ENCODE measurements around the gene LSAMP. TPM values are rescaled to one million over a fixed set of nuclear protein-coding genes. Genes with fewer than 3 reads are reported as not detected.

Gene LSAMP
- total RNA-seq, 6 experiments from 2014 or later = under 0.01 to 0.22 (median 0.12) TPM; not detected in 1

GRCh38 chr3:116394365-116394764 lies 50.9 kb downstream of the LSAMP start:
- Histone ChIP-seq H3K27ac (no peak overlapping the region), H3K36me3 (no peaks in the 10 kb centered on the region), H3K4me3 (no peak overlapping the region), H3K27me3 (no peaks in the 10 kb centered on the region), H3K4me1 (no peaks in the 10 kb centered on the region), H3K9me3 (no peaks in the 10 kb centered on the region)
- TF ChIP-seq POLR2A (IDR thresholded peaks at IDR 0.05) (no peak), CTCF (IDR thresholded peaks at IDR 0.05) (no peak)
- intact Hi-C loops (cut with DNase I) = no loop called here
- ATAC-seq (no peak), DNase-seq (no peak)
- WGBS (ENCODE audit: insufficient coverage, low coverage, low lambda C conversion rate, missing lambda C conversion rate) = 45% methylated on average over 4 of the region's 4 CpGs

- TF ChIP-seq POLR2A (IDR thresholded peaks at IDR 0.05) (no peak), CTCF (IDR thresholded peaks at IDR 0.05) (no peak)
- no peaks in the 10 kb centered on the region for H3K36me3 ChIP-seq
- H3K27ac ChIP-seq = no peak overlapping the region
- H3K9me3 ChIP-seq = no peaks in the 10 kb centered on the region
- no CpG with 5 or more reads among the region's 3 CpGs for WGBS (ENCODE audit: insufficient coverage, low coverage, low lambda C conversion rate, missing lambda C conversion rate)
- DNase-seq = no peak
- H3K27me3 ChIP-seq = no peaks in the 10 kb centered on the region
- ATAC-seq = no peak
- no peak overlapping the region for H3K4me3 ChIP-seq
- no peaks in the 10 kb centered on the region for H3K4me1 ChIP-seq
- intact Hi-C loops (cut with DNase I) = no loop called here
Measured at GRCh38 chr3:116393199-116393598, 52.1 kb downstream of the LSAMP start.

GRCh38 chr3:116392291-116392690 lies 53.0 kb downstream of the LSAMP start:
- WGBS (ENCODE audit: insufficient coverage, low coverage, low lambda C conversion rate, missing lambda C conversion rate) = no CpG with 5 or more reads among the region's 3 CpGs
- no peak for DNase-seq
- TF ChIP-seq POLR2A (IDR thresholded peaks at IDR 0.05) (no peak), CTCF (IDR thresholded peaks at IDR 0.05) (no peak)
- ATAC-seq = peak in 1 of 4 donors; percentile 13
- no peak overlapping the region for H3K27ac ChIP-seq
- H3K4me1 ChIP-seq = no peaks in the 10 kb centered on the region
- no peaks in the 10 kb centered on the region for H3K9me3 ChIP-seq
- H3K4me3 ChIP-seq = no peak overlapping the region
- intact Hi-C loops (cut with DNase I) = no loop called here
- no peaks in the 10 kb centered on the region for H3K27me3 ChIP-seq
- H3K36me3 ChIP-seq = no peaks in the 10 kb centered on the region

GRCh38 chr3:116391296-116392201 lies 53.7 kb downstream of the LSAMP start:
- no peak overlapping the region for H3K4me3 ChIP-seq
- H3K36me3 ChIP-seq = no peaks in the 10 kb centered on the region
- no peaks in the 10 kb centered on the region for H3K9me3 ChIP-seq
- ATAC-seq (peak in 1 of 4 donors; percentile 21), DNase-seq (peak in 2 of 3 donors; percentile 16 to 37)
- WGBS (ENCODE audit: insufficient coverage, low coverage, low lambda C conversion rate, missing lambda C conversion rate) = 90% methylated on average over 2 of the region's 23 CpGs
- H3K27ac ChIP-seq = no peak overlapping the region
- intact Hi-C loops (cut with DNase I) = no loop called here
- no peaks in the 10 kb centered on the region for H3K4me1 ChIP-seq
- H3K27me3 ChIP-seq = no peaks in the 10 kb centered on the region
- TF ChIP-seq CTCF (IDR thresholded peaks at IDR 0.05) (no peak), POLR2A (IDR thresholded peaks at IDR 0.05) (no peak)
